OCI-LY7 (cell line): ENCODE data around the gene UMAD1. TPM values are rescaled to one million over a fixed set of nuclear protein-coding genes. Genes with fewer than 3 reads are reported as not detected.

ENCODE experiments used
- BruUV-seq: library from RNA; stranded (reverse); fragments of 400-500 nt; replicated peaks from 2 replicates; lab custom pipeline; 2021; lab: Mats Ljungman, UMichigan
- CTCF ChIA-PET: fragments of 300-600 bp; sonication (Branson Sonifier 250); formaldehyde crosslinking; loops from one replicate; lab custom pipeline; 2022; ENCODE audit warnings: antibody characterized with exemption; ENCODE audit not compliant: unreplicated experiment; lab: Charles Lee
- POLR2A ChIA-PET: fragments of 300-600 bp; sonication (Branson Sonifier 250); formaldehyde crosslinking; loops from one replicate; lab custom pipeline; 2022; ENCODE audit warnings: antibody characterized with exemption; lab: Charles Lee
- DNase-seq: peaks from one replicate; pipeline ENCODE4 v3.0.0-alpha.2; 2015; ENCODE audit warnings: low spot score
- H2AFZ ChIP-seq: fragments of 200-600 bp; sonication (generic), shearing (Covaris generic); 2 replicates; pipeline ENCODE4 v1.6.1; 2014; ENCODE audit warnings: mild to moderate bottlenecking, antibody characterized with exemption, low read length, moderate library complexity
- H3K27ac ChIP-seq: fragments of 200-600 bp; sonication (generic); 2 replicates; pipeline ENCODE4 v1.5.1; 2014; ENCODE audit warnings: mixed run types, low read depth, mild to moderate bottlenecking, moderate library complexity, low read length, inconsistent platforms; ENCODE audit not compliant: poor library complexity, severe bottlenecking
- H3K36me3 ChIP-seq: fragments of 200-600 bp; sonication (generic); 2 replicates; pipeline ENCODE4 v1.6.1; 2014; ENCODE audit warnings: mild to moderate bottlenecking, antibody characterized with exemption, low read length, moderate library complexity, mixed read lengths; ENCODE audit not compliant: insufficient read depth
- H3K4me1 ChIP-seq: fragments of 200-600 bp; sonication (generic); 2 replicates; pipeline ENCODE4 v1.5.1; 2014; ENCODE audit warnings: mild to moderate bottlenecking, low read length; ENCODE audit not compliant: insufficient read depth, poor library complexity, severe bottlenecking
- H3K4me2 ChIP-seq: fragments of 200-600 bp; sonication (generic); 2 replicates; pipeline ENCODE4 v1.6.1; 2014; ENCODE audit warnings: mild to moderate bottlenecking, low read length
- H3K4me3 ChIP-seq: fragments of 200-600 bp; sonication (generic); 2 replicates; pipeline ENCODE4 v1.5.1; 2014; ENCODE audit warnings: mild to moderate bottlenecking, low read depth, low read length; ENCODE audit not compliant: poor library complexity, severe bottlenecking
- H3K79me2 ChIP-seq: fragments of 200-600 bp; sonication (generic); 2 replicates; pipeline ENCODE4 v1.6.1; 2016; ENCODE audit warnings: low read depth, mild to moderate bottlenecking, low read length, moderate library complexity, mixed read lengths; ENCODE audit not compliant: insufficient read depth
- H3K9me2 ChIP-seq: fragments of 200-600 bp; sonication (generic); 2 replicates; pipeline ENCODE4 v1.6.1; 2016; ENCODE audit warnings: mild to moderate bottlenecking, low read length, mixed read lengths; ENCODE audit not compliant: insufficient read depth
- H3K9me3 ChIP-seq: fragments of 200-600 bp; sonication (generic); 2 replicates; pipeline ENCODE4 v1.6.1; 2014; ENCODE audit warnings: mild to moderate bottlenecking, mixed run types, low read length, mixed read lengths
- H4K20me1 ChIP-seq: fragments of 200-600 bp; sonication (generic); 2 replicates; pipeline ENCODE4 v1.6.1; 2014; ENCODE audit warnings: mild to moderate bottlenecking, antibody characterized with exemption, low read length, moderate library complexity, mixed read lengths; ENCODE audit not compliant: insufficient read depth
- CTCF ChIP-seq: fragments of 200-600 bp; sonication (generic); conservative IDR thresholded peaks from 2 replicates; pipeline ENCODE4 v1.5.1; 2014; ENCODE audit warnings: mild to moderate bottlenecking, antibody characterized with exemption, low read length, moderate library complexity, mixed read lengths
- EZH2phosphoT487 ChIP-seq: fragments of 200-600 bp; sonication (generic); IDR thresholded peaks from 2 replicates; pipeline ENCODE4 v1.6.1; 2018; ENCODE audit warnings: low read depth, borderline replicate concordance, mild to moderate bottlenecking, mixed run types, antibody characterized with exemption, low read length, moderate library complexity, mixed read lengths
- intact Hi-C: fragments of 100-400 bp; cut with micrococcal nuclease; formaldehyde crosslinking; loops from one replicate; pipeline ENCODE4 v1.10.0; 2022; ENCODE audit not compliant: unreplicated experiment
- total RNA-seq, 2 experiments: library from RNA; depleted of rRNA in 1 of 2; stranded (reverse); fragments of >200 nt in 1 of 2; shearing (Covaris generic) in 1 of 2; gene quantifications; 2 replicates each; pipeline ENCODE4 v1.2.3, GENCODE V29; 2014 to 2022

Gene UMAD1
- total RNA-seq, 2 experiments from 2014 or later: 8.7 to 15.2 TPM

DNA sequence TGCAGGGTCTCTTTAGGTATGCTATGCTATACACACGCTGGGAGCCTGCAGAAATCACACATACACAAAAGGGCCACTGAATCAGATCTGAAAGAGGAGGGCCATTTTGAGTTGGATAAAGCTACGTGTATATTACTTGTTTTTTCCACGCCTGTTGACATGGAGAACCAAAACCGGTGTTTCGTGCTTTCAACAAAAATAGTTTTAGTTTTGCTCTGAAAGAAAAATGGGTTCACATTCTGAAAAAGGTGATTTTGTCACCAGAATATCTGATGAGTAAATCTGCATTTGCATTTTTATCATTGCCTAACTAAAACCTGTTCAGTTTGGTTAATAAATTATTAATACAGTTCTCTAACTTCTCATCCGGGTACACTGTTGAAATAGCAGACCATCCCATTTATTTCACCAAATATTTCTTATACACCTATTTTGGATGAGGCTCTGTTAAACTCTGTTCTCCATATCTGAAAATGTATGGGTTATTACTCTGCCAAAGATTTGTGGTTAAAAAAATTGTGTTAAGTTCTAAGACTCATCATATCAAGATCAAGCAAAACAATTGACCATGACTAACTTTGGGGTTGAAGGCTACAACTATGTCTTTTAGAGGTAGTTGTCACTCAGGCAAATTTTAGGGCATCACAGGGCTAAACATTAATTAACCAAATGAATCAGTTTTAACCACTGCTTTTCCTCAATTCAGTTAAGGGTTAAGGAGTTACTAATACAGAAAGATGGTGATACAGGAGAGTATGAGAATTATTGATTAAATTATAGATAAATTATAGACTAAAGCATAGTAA lies 179.1 kb downstream of the UMAD1 start:
- BruUV-seq: no TSS peak
- H3K36me3 ChIP-seq: no peaks in the 10 kb centered on the region; the same call in 1 of the 2 replicates
- CTCF ChIA-PET: no interaction called here
- POLR2A ChIA-PET: interaction anchor here (1.0 to 1.5 kb wide), 2 partner anchors 16 to 58 kb away, joined by 3 read pairs; no protein-coding TSS in a partner anchor
- H4K20me1 ChIP-seq: no peaks in the 10 kb centered on the region
- no peaks in the 10 kb centered on the region for H3K9me3 ChIP-seq
- no peaks in the 10 kb centered on the region for H3K9me2 ChIP-seq
- TF ChIP-seq EZH2phosphoT487 (no peak), CTCF (no peak)
- no peaks in the 10 kb centered on the region for H3K79me2 ChIP-seq
- H3K27ac ChIP-seq: no peak overlapping the region
- H3K4me3 ChIP-seq: no peak overlapping the region
- peaks cover 28% of the 10 kb centered on the region for H3K4me1 ChIP-seq
- no peak overlapping the region for H2AFZ ChIP-seq
- DNase-seq: no peak
- no peak overlapping the region for H3K4me2 ChIP-seq
- intact Hi-C loops: loop anchor here (2.0 kb wide), 1 partner anchor 151 kb away; no protein-coding TSS in a partner anchor

DNA sequence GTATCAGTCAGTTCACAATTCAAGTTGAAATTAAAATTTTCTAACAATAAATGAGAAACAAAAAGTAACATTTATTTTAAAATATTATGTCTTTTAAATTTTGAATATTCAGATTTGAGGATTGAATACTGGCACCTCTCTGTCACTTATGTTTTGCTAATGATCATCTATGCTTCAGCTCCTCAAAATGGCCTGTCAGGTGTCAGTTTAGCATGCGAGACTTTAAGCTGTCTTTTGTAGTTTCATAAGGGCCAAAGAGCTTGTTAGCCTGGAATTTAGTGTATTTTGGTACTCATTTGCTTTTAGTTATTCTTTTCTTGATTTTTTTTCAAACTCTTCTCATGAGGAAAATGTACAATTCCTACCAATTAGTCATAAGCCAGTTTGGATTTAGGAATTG lies 179.9 kb downstream of the UMAD1 start:
- H3K27ac ChIP-seq: no peak overlapping the region
- no peak overlapping the region for H3K4me3 ChIP-seq
- H4K20me1 ChIP-seq: no peaks in the 10 kb centered on the region
- intact Hi-C loops: no loop called here
- H3K9me2 ChIP-seq: no peaks in the 10 kb centered on the region
- H3K79me2 ChIP-seq: no peaks in the 10 kb centered on the region
- BruUV-seq: no TSS peak
- H3K4me2 ChIP-seq: 0 out of 2 replicates have a peak overlapping the region, but pooled peaks have one; percentile 2
- ChIA-PET POLR2A (interaction anchor here (0.6 to 1.5 kb wide), 5 partner anchors 16 to 63 kb away, joined by 3 read pairs; no protein-coding TSS in a partner anchor), CTCF (no interaction called here)
- no peaks in the 10 kb centered on the region; the same call in 1 of the 2 replicates for H3K36me3 ChIP-seq
- TF ChIP-seq CTCF (no peak), EZH2phosphoT487 (no peak)
- no peak for DNase-seq
- H3K4me1 ChIP-seq: peaks cover 24% of the 10 kb centered on the region
- H2AFZ ChIP-seq: no peak overlapping the region
- no peaks in the 10 kb centered on the region for H3K9me3 ChIP-seq
